Gastrocnemius medialis (tissue), 4 donors: Measurements from ENCODE around the gene GABRD.

Experiments used
- POLR2A ChIP-seq, 2 donors: fragments of 450-650 bp; IDR thresholded peaks; one replicate each; pipeline ENCODE4 v1.6.1; 2017; ENCODE audit warnings: antibody characterized with exemption in 2 of 2, mild to moderate bottlenecking in 2 of 2, moderate library complexity in 2 of 2
- TF ChIP-seq, protein P1 (sequence below), 5 experiments: fragments of 450-650 bp in 3 of 5; fragments of 200-600 bp in 2 of 5; sonication (generic) in 2 of 5; IDR thresholded peaks in 4 of 5; conservative IDR thresholded peaks in 1 of 5; 1 replicate in 4 of 5; 2 replicates in 1 of 5; pipeline ENCODE4 v1.5.1; 2016 to 2019; ENCODE audit warnings: antibody characterized with exemption in 5 of 5, mild to moderate bottlenecking in 3 of 5, moderate library complexity in 3 of 5

DNA sequence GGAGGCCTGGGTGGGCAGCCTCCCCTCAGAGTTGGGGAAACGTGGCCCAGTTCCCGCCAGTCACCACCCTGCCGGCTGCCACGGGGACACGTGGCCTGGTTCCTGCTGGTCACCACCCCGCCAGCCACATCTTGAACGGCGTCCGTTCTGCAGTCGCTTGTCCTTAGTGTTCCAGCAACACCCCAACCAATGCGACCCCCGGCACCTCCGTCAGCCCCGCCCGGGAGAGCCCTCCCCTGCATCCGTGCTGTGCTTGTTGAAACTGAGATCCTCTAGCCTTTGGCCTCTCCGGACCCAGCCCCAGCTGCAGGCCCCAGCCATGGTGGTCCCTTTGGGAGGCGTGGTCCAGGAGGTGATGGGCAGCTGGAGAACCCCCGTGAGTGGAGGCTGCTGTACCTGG is 49.8 kb downstream of the GABRD start:
- TF ChIP-seq, protein P1, sequence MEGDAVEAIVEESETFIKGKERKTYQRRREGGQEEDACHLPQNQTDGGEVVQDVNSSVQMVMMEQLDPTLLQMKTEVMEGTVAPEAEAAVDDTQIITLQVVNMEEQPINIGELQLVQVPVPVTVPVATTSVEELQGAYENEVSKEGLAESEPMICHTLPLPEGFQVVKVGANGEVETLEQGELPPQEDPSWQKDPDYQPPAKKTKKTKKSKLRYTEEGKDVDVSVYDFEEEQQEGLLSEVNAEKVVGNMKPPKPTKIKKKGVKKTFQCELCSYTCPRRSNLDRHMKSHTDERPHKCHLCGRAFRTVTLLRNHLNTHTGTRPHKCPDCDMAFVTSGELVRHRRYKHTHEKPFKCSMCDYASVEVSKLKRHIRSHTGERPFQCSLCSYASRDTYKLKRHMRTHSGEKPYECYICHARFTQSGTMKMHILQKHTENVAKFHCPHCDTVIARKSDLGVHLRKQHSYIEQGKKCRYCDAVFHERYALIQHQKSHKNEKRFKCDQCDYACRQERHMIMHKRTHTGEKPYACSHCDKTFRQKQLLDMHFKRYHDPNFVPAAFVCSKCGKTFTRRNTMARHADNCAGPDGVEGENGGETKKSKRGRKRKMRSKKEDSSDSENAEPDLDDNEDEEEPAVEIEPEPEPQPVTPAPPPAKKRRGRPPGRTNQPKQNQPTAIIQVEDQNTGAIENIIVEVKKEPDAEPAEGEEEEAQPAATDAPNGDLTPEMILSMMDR (IDR thresholded peaks at IDR 0.05 in 4 of 5, conservative IDR thresholded peaks at IDR 0.05 in 1 of 5), result no peak
- no peak for TF ChIP-seq POLR2A (IDR thresholded peaks at IDR 0.05)
